ENCODE data around the gene GNAQ.

The GNAQ gene

DNA sequence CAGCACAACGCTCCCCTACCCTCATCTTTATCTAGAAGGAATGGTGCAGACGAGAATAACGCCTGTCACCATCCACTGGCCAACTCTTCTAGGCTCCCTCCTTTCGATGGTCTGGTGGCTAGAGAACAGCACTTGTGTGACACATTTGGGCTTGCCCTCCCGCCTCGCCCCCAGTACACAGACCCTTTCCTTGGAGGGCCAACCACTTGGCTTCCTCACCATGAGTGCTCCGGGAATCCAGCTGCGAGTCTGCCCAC, 1.4 kb downstream of the GNAQ start:
- peak overlapping the region; percentile 48 for H4K91ac ChIP-seq (ENCODE audit: low read length)
- no peaks in the 10 kb centered on the region for H3K36me3 ChIP-seq (ENCODE audit: control insufficient read depth in 1 of 2, insufficient read depth in 2 of 2, low read depth in 1 of 2, low read length in 2 of 2)
- H3K79me1 ChIP-seq (replicated peaks; ENCODE audit: low read length, poor library complexity, severe bottlenecking), result no peaks in the 10 kb centered on the region
- H2AFZ ChIP-seq (ENCODE audit: low read depth, low read length), result peak overlapping the region; percentile 36
- peak; percentile 61 for DNase-seq
- peak overlapping the region; percentile 82 for H3K9ac ChIP-seq (ENCODE audit: low read length)
- no peaks in the 10 kb centered on the region for H3K27me3 ChIP-seq (ENCODE audit: control insufficient read depth in 1 of 2, insufficient read depth in 1 of 2, low read length in 2 of 2)
- peak overlapping the region; percentile 6 for H2BK15ac ChIP-seq (ENCODE audit: low read depth, poor library complexity, severe bottlenecking)
- peak overlapping the region in 1 of 2 experiments; percentile 27 for H2BK12ac ChIP-seq (ENCODE audit: low read length in 2 of 2)
- H2BK120ac ChIP-seq (ENCODE audit: low read depth, low read length), result no peak overlapping the region
- H3K14ac ChIP-seq (ENCODE audit: low read length in 2 of 2), result peak overlapping the region in 1 of 2 experiments; percentile 99
- H3K9me3 ChIP-seq (ENCODE audit: control insufficient read depth, low read length), result no peaks in the 10 kb centered on the region
- peak overlapping the region; percentile 14 to 88 for H3K18ac ChIP-seq (ENCODE audit: low read depth in 1 of 2, low read length in 2 of 2)
- peak overlapping the region in 1 of 2 experiments; percentile 75 for H3K23ac ChIP-seq (ENCODE audit: low read length in 2 of 2)
- peak overlapping the region; percentile 50 to 60 for H3K4ac ChIP-seq (ENCODE audit: low read depth in 1 of 2, low read length in 2 of 2)
- peak overlapping the region; percentile 66 for H3K4me2 ChIP-seq (ENCODE audit: low read length, poor library complexity, severe bottlenecking)
- peak overlapping the region; percentile 82 to 92 for H3K4me3 ChIP-seq (ENCODE audit: insufficient read depth in 1 of 2, low read depth in 1 of 2, low read length in 2 of 2)
- no peak overlapping the region for H4K8ac ChIP-seq (ENCODE audit: low read length)
- H2AK5ac ChIP-seq (ENCODE audit: low read length, severe bottlenecking), result no peak overlapping the region
- 0% methylated on average over 8 of the region's 8 CpGs for WGBS
- peaks cover 3% of the 10 kb centered on the region for H3K4me1 ChIP-seq (ENCODE audit: control insufficient read depth, insufficient read depth, low read depth, low read length)
- H2BK5ac ChIP-seq (ENCODE audit: low read depth, low read length, poor library complexity, severe bottlenecking), result no peak overlapping the region
- H3K27ac ChIP-seq (ENCODE audit: low read length, poor library complexity, severe bottlenecking), result peak overlapping the region; percentile 74

DNA sequence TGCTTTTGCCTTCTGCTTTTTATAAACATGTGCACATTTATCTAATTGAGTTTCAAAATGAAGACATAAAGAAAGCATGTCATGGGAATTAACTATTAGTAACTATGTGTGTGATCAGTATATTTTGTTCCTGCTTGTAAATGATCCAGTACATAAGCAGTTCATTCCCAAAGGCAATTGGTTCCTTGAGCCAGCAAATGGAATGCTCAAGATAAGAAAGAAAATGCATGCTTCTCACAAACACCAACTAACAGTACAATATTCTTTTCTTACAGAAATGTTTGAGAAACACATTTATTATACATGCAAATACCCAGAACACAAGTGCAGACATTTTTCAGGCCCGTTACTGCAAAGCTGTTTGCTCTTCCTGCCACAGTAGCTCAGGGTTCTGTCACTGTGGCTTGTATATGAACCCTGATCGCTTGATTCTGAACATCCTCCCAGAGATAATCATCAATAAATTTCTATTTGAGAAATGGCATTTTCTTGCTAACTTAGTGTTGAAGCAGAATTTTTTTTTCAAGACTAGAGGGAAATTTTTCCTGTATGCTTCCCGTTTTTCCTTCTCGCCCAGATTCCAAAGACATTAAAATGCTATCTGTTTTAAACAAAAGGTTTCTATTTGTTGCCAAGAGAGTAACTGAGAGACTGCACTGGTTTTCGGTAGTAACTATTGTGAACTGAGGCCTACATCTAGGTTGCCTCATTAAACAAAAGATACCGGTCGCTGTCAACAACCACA, 1.9 kb downstream of the GNAQ start:
- Histone ChIP-seq H3K14ac (ENCODE audit: low read length in 2 of 2) (no peak overlapping the region), H3K18ac (ENCODE audit: low read depth in 1 of 2, low read length in 2 of 2) (peak overlapping the region in 1 of 2 experiments; percentile 14), H3K4me3 (ENCODE audit: insufficient read depth in 1 of 2, low read depth in 1 of 2, low read length in 2 of 2) (peak overlapping the region; percentile 82 to 92), H3K4me2 (ENCODE audit: low read length, poor library complexity, severe bottlenecking) (peak overlapping the region; percentile 66), H3K36me3 (ENCODE audit: control insufficient read depth in 1 of 2, insufficient read depth in 2 of 2, low read depth in 1 of 2, low read length in 2 of 2) (no peaks in the 10 kb centered on the region), H3K9ac (ENCODE audit: low read length) (peak overlapping the region; percentile 82), H4K8ac (ENCODE audit: low read length) (no peak overlapping the region), H2BK12ac (ENCODE audit: low read length in 2 of 2) (no peak overlapping the region), H2AK5ac (ENCODE audit: low read length, severe bottlenecking) (no peak overlapping the region), H2BK15ac (ENCODE audit: low read depth, poor library complexity, severe bottlenecking) (no peak overlapping the region), H3K4ac (ENCODE audit: low read depth in 1 of 2, low read length in 2 of 2) (no peak overlapping the region), H3K4me1 (ENCODE audit: control insufficient read depth, insufficient read depth, low read depth, low read length) (peaks cover 3% of the 10 kb centered on the region), H3K9me3 (ENCODE audit: control insufficient read depth, low read length) (no peaks in the 10 kb centered on the region), H2BK5ac (ENCODE audit: low read depth, low read length, poor library complexity, severe bottlenecking) (no peak overlapping the region), H2BK120ac (ENCODE audit: low read depth, low read length) (no peak overlapping the region), H3K27ac (ENCODE audit: low read length, poor library complexity, severe bottlenecking) (peak overlapping the region; percentile 74), H2AFZ (ENCODE audit: low read depth, low read length) (peak overlapping the region; percentile 36), H4K91ac (ENCODE audit: low read length) (no peak overlapping the region), H3K27me3 (ENCODE audit: control insufficient read depth in 1 of 2, insufficient read depth in 1 of 2, low read length in 2 of 2) (no peaks in the 10 kb centered on the region), H3K79me1 (replicated peaks; ENCODE audit: low read length, poor library complexity, severe bottlenecking) (no peaks in the 10 kb centered on the region), H3K23ac (ENCODE audit: low read length in 2 of 2) (no peak overlapping the region)
- WGBS, result under 1% methylated on average over 4 of the region's 7 CpGs
- peak; percentile 54 for DNase-seq

DNA sequence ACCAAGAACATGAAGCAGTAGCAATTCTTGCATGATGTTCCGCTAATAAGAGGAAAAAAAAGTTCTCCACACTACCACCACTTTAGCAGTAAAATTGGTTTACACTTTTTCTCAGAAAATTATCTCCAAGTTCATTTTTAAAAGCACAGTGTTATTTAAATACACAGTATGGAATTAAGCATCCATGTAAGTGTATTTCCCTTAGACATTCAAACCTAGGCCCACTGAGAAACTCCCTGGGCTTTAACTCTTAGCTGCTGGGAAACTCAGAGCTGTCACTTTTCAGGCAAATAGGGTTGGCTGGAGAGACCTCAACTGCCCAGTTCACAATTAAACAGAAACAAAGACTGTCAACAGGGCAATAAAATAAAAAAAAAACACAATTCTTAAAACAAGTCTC, 2.7 kb downstream of the GNAQ start:
- H3K14ac ChIP-seq (ENCODE audit: low read length in 2 of 2), result no peak overlapping the region
- DNase-seq, result no peak
- no peaks in the 10 kb centered on the region for H3K79me1 ChIP-seq (replicated peaks; ENCODE audit: low read length, poor library complexity, severe bottlenecking)
- peaks cover 3% of the 10 kb centered on the region for H3K4me1 ChIP-seq (ENCODE audit: control insufficient read depth, insufficient read depth, low read depth, low read length)
- no peak overlapping the region for H3K27ac ChIP-seq (ENCODE audit: low read length, poor library complexity, severe bottlenecking)
- no peaks in the 10 kb centered on the region for H3K27me3 ChIP-seq (ENCODE audit: control insufficient read depth in 1 of 2, insufficient read depth in 1 of 2, low read length in 2 of 2)
- no peaks in the 10 kb centered on the region for H3K36me3 ChIP-seq (ENCODE audit: control insufficient read depth in 1 of 2, insufficient read depth in 2 of 2, low read depth in 1 of 2, low read length in 2 of 2)
- no peak overlapping the region for H2BK12ac ChIP-seq (ENCODE audit: low read length in 2 of 2)
- no peak overlapping the region for H2BK15ac ChIP-seq (ENCODE audit: low read depth, poor library complexity, severe bottlenecking)
- no peak overlapping the region for H4K8ac ChIP-seq (ENCODE audit: low read length)
- no peak overlapping the region for H3K18ac ChIP-seq (ENCODE audit: low read depth in 1 of 2, low read length in 2 of 2)
- H3K4me3 ChIP-seq (ENCODE audit: insufficient read depth in 1 of 2, low read depth in 1 of 2, low read length in 2 of 2), result peak overlapping the region in 1 of 2 experiments; percentile 92
- H4K91ac ChIP-seq (ENCODE audit: low read length), result no peak overlapping the region
- H2AK5ac ChIP-seq (ENCODE audit: low read length, severe bottlenecking), result no peak overlapping the region
- no peak overlapping the region for H3K23ac ChIP-seq (ENCODE audit: low read length in 2 of 2)
- no peak overlapping the region for H3K4ac ChIP-seq (ENCODE audit: low read depth in 1 of 2, low read length in 2 of 2)
- WGBS, result 100% methylated on average over 1 of the region's 1 CpG
- peak overlapping the region; percentile 54 for H3K4me2 ChIP-seq (ENCODE audit: low read length, poor library complexity, severe bottlenecking)
- H2BK5ac ChIP-seq (ENCODE audit: low read depth, low read length, poor library complexity, severe bottlenecking), result no peak overlapping the region
- no peak overlapping the region for H2BK120ac ChIP-seq (ENCODE audit: low read depth, low read length)
- H3K9ac ChIP-seq (ENCODE audit: low read length), result peak overlapping the region; percentile 82
- no peak overlapping the region for H2AFZ ChIP-seq (ENCODE audit: low read depth, low read length)
- no peaks in the 10 kb centered on the region for H3K9me3 ChIP-seq (ENCODE audit: control insufficient read depth, low read length)

DNA sequence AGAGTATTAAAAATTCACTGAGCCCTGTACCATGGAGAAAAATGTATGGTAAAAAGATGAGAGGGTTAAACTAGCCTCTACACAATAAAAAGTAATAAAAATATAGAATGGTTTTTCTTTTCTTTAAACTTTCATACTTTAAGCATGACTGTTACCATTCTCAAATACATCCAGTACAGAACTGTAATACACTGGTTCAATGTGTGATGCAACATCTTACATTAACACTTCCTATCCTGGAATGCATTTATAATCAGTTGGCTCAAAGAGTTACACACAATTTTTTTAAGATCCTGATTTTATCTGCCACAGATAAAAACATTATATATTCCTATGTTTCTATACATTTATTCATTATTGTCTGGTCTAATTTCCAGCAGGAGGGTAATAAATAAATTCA, 4.7 kb downstream of the GNAQ start:
- H3K79me1 ChIP-seq (replicated peaks; ENCODE audit: low read length, poor library complexity, severe bottlenecking), result no peaks in the 10 kb centered on the region
- no peak overlapping the region for H2BK5ac ChIP-seq (ENCODE audit: low read depth, low read length, poor library complexity, severe bottlenecking)
- H3K4ac ChIP-seq (ENCODE audit: low read depth in 1 of 2, low read length in 2 of 2), result no peak overlapping the region
- H3K4me2 ChIP-seq (ENCODE audit: low read length, poor library complexity, severe bottlenecking), result no peak overlapping the region
- H2BK12ac ChIP-seq (ENCODE audit: low read length in 2 of 2), result no peak overlapping the region
- H3K23ac ChIP-seq (ENCODE audit: low read length in 2 of 2), result no peak overlapping the region
- H2AFZ ChIP-seq (ENCODE audit: low read depth, low read length), result no peak overlapping the region
- no peaks in the 10 kb centered on the region for H3K27me3 ChIP-seq (ENCODE audit: control insufficient read depth in 1 of 2, insufficient read depth in 1 of 2, low read length in 2 of 2)
- no peak overlapping the region for H4K91ac ChIP-seq (ENCODE audit: low read length)
- no peak overlapping the region for H2AK5ac ChIP-seq (ENCODE audit: low read length, severe bottlenecking)
- H3K27ac ChIP-seq (ENCODE audit: low read length, poor library complexity, severe bottlenecking), result peak overlapping the region; percentile 6
- no peak overlapping the region for H3K9ac ChIP-seq (ENCODE audit: low read length)
- H3K36me3 ChIP-seq (ENCODE audit: control insufficient read depth in 1 of 2, insufficient read depth in 2 of 2, low read depth in 1 of 2, low read length in 2 of 2), result no peaks in the 10 kb centered on the region
- no peaks in the 10 kb centered on the region for H3K9me3 ChIP-seq (ENCODE audit: control insufficient read depth, low read length)
- no peak overlapping the region for H2BK15ac ChIP-seq (ENCODE audit: low read depth, poor library complexity, severe bottlenecking)
- DNase-seq, result peak; percentile 33
- no peak overlapping the region for H3K14ac ChIP-seq (ENCODE audit: low read length in 2 of 2)
- H2BK120ac ChIP-seq (ENCODE audit: low read depth, low read length), result no peak overlapping the region
- peak overlapping the region in 1 of 2 experiments; percentile 20 for H3K4me3 ChIP-seq (ENCODE audit: insufficient read depth in 1 of 2, low read depth in 1 of 2, low read length in 2 of 2)
- no peak overlapping the region for H3K18ac ChIP-seq (ENCODE audit: low read depth in 1 of 2, low read length in 2 of 2)
- H4K8ac ChIP-seq (ENCODE audit: low read length), result no peak overlapping the region
- H3K4me1 ChIP-seq (ENCODE audit: control insufficient read depth, insufficient read depth, low read depth, low read length), result peaks cover 5% of the 10 kb centered on the region
